Vein endothelial cell (primary cell): ENCODE measurements around the gene CKAP5. TPM values are rescaled to one million over a fixed set of nuclear protein-coding genes. Genes with fewer than 3 reads are reported as not detected.

Source experiments
- small RNA-seq: library from RNA; depleted of rRNA; stranded (forward); fragments of <200 nt; gene quantifications from one replicate; pipeline ENCODE3, GENCODE V24; 2012
- total RNA-seq: library from RNA; depleted of rRNA; stranded (reverse); fragments of >200 nt; gene quantifications from 2 replicates; pipeline ENCODE4 v1.2.3, GENCODE V29; 2012

Gene CKAP5
- 61.4 and 72.6 TPM in 2 replicates for total RNA-seq

DNA sequence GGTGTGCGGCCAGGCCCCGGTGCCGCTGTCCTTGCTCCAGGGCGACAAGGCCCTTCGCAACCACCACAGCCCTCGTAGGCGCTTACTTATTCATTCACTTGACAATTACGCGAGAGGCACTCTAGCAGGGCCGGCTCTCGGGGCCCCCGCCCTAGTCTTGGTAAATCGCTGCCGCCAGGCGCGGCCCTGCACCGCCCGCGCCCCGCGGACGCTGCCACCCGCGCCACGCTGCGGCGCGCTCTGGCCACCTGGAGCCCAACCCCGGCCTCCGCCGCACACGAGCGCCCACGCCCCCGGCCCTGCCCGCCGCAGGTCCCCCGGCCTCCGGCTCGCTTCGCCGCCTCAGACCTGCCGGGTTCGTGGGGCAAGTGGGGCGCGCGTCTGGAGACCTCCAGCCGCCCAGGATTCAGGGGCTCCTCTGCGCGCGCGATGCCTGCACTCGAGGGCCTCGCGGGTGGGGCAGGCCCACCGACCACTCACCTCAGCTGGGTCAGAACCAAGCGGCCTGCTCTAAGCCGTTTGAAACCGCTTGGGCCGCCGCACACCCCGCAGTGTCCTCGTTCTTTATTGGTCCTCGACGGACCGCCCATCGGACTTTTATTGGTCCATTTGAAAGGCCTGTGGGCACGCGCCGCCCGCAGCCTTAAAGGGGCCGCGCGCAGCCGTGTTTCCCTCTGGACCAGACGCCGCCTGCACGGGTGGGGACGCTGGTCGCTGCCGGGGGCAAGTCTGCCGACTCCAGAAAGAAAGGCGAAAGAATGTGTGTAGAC is at the start of gene CKAP5:
CKAP5 (minus strand) TSS at position 541 of the 770 bp plus-strand sequence. CDS start 25,049 bp downstream, outside the sequence.

DNA sequence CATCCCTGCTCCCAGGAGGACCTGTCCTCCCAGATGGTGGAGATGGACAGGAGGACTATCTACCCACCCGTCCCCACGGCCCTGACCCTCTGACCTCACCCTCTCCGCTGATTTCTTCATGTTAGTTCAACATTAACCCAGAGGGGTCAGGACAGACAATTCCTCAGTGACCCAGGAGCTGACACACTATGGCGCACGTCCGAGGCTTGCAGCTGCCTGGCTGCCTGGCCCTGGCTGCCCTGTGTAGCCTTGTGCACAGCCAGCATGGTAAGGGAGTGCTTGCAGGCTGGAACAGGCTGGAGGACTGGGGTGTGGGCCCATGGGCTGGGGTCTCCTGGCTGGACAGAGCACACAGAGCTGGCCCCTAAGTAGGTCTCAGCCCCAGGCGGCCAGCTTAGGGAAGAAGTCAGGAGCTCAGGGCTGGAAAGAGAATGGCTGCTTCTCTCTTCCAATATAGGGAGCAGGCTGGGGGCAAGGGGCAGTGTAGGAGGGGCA is 127.0 kb downstream of the CKAP5 start, which contains the start of gene F2:
F2 (plus strand) TSS at position 166 of the 495 bp plus-strand sequence; CDS start at position 189, 23 bp downstream.

DNA sequence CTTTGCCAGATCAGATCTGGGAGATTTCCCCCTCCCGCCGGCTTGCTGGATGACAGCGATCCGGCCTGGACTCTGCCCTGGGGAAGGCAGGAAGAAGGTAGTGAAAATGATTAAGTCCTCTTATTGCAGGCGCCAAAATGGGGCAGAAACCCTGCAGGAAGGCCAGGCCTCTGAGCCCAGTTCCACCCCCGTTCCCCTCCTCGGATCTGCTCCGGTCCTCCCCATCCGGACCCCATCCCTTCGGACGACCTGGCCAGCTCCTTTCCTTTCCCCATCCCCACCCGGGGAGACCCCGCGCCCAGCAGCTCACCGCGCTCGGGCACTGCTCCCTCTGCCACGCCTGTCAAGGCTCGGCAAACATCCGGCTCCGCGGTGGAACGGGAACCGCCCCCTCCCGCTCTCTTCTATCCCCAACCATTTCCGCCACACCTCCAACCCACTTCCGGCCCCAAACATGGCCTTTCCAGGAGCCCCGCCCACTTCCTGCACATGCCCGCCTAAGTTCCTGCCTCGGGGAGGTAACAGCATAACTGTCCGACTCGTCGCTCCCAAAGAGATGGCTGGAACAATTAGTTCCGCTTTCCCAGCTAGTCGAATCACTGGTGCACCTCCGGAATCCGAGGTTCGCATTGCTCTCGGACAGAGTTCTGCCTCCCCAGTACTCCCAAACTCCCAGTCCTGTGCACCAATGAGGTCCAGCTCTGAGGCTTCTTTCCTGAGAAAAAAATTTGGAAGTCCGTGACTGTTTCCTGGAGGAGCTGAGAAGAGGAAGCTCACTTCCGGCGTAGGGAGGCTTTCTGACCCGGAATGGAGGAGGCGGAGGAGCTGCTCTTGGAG is 145.6 kb downstream of the CKAP5 start, which contains the start of the genes ARHGAP1 and ZNF408:
ARHGAP1 (minus strand) TSS at position 379 of the 837 bp plus-strand sequence. CDS start 4,512 bp downstream, outside the sequence.
ZNF408 (plus strand) TSS at position 791 of the 837 bp plus-strand sequence; CDS start at position 808, 17 bp downstream.

Small RNA genes lying within 50 kb of the gene (small RNA-seq; reads per million reads assigned to genes)
- gene MIR5582 (3.0 reads per million, percentile 87 among the genes with 10 or more reads in this experiment), gene RF00573 (not detected), gene SNORD67 (511 reads per million, percentile 99 among the genes with 10 or more reads in this experiment)

Other genes with a start within 250 kb of the CKAP5 start
- 4.2 and 5.3 TPM in 2 replicates for gene HARBI1, start 229.1 kb downstream of the CKAP5 start, total RNA-seq
- gene ATG13, start 228.7 kb downstream of the CKAP5 start, total RNA-seq: 47.1 and 50.6 TPM in 2 replicates
- 36.3 and 40.6 TPM in 2 replicates for gene ARHGAP1, start 145.7 kb downstream of the CKAP5 start, total RNA-seq
- gene ZNF408, start 145.2 kb downstream of the CKAP5 start, total RNA-seq: 11.9 and 17.0 TPM in 2 replicates
- not detected in 2 replicates for gene F2, start 127.1 kb downstream of the CKAP5 start, total RNA-seq
- 1.4 and 2.0 TPM in 2 replicates for gene LRP4, start 72.3 kb upstream of the CKAP5 start, total RNA-seq
- gene CSTPP1, start 90.5 kb upstream of the CKAP5 start, total RNA-seq: 23.4 and 27.4 TPM in 2 replicates